SK-N-SH treated with all-trans-retinoic acid at 6 μM for 48 hours (cell line): ENCODE results near the gene NBPF15.
"Not testable (repeated sequence)": the region's sequence is repeated elsewhere in the genome, so short reads cannot be mapped to it uniquely, and the experiment has no call there.

ENCODE experiments used
- ARNTL ChIP-seq: fragments of 450-650 bp; formaldehyde crosslinking; IDR thresholded peaks from 2 replicates; pipeline ENCODE4 v1.5.0; 2020; ENCODE audit warnings: low read depth, mild to moderate bottlenecking, moderate library complexity, borderline replicate concordance
- CSDC2 ChIP-seq: fragments of 250-450 bp; sonication (Bioruptor Pico); IDR thresholded peaks from 2 replicates; pipeline ENCODE4 v1.5.0; 2020; ENCODE audit warnings: mild to moderate bottlenecking, moderate library complexity
- ISL1 ChIP-seq: fragments of 250-450 bp; sonication (Bioruptor Pico); IDR thresholded peaks from 2 replicates; pipeline ENCODE4 v2.1.2; 2022; ENCODE audit warnings: mild to moderate bottlenecking, moderate library complexity
- TOX ChIP-seq: fragments of 250-450 bp; sonication (Bioruptor Pico); IDR thresholded peaks from 2 replicates; pipeline ENCODE4 v1.8.0; 2021; ENCODE audit warnings: mild to moderate bottlenecking, moderate library complexity, borderline replicate concordance
- ZFP3 ChIP-seq: fragments of 250-450 bp; sonication (Bioruptor Pico); IDR thresholded peaks from 2 replicates; pipeline ENCODE4 v1.5.0; 2020; ENCODE audit warnings: mild to moderate bottlenecking, moderate library complexity
- ZFP30 ChIP-seq: fragments of 450-650 bp; formaldehyde crosslinking; IDR thresholded peaks from 2 replicates; pipeline ENCODE4 v1.5.0; 2022; ENCODE audit warnings: mild to moderate bottlenecking, moderate library complexity
- ZNF8 ChIP-seq: fragments of 450-650 bp; formaldehyde crosslinking; IDR thresholded peaks from 2 replicates; pipeline ENCODE4 v1.5.0; 2020; ENCODE audit warnings: mild to moderate bottlenecking, moderate library complexity
- TF ChIP-seq, protein P1 (sequence below): fragments of 250-450 bp; sonication (Bioruptor Pico); IDR thresholded peaks from 2 replicates; pipeline ENCODE4 v1.5.0; 2020; ENCODE audit warnings: mild to moderate bottlenecking, moderate library complexity
- TF ChIP-seq, protein P2 (sequence below): fragments of 250-450 bp; sonication (Bioruptor Pico); IDR thresholded peaks from 2 replicates; pipeline ENCODE4 v1.5.1; 2020; ENCODE audit warnings: low read depth, mild to moderate bottlenecking, moderate library complexity
- TF ChIP-seq, protein P3 (sequence below): fragments of 250-450 bp; sonication (Bioruptor Pico); IDR thresholded peaks from 2 replicates; pipeline ENCODE4 v1.5.1; 2021; ENCODE audit warnings: mild to moderate bottlenecking, moderate library complexity

DNA sequence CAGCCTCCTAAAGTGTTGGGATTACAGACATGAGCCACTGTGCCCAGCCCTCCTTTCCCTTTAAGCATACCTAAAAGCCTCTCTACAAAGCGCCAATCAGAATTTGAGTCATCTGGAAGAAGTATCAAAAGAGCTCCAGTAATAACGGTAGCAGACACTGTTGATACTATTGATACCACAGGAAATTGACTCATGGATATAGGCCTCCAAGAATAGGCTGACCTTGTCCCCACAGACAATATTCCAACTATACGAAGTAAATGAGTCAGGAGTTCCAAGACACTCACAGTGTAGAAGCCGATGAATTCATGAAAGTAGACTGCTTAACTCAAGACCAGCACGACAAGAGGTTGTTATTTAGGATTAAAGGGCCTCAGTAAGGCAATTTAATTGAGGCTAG, 58.7 kb downstream of the NBPF15 start:
- not testable (repeated sequence) for TF ChIP-seq ARNTL (CRISPR knock-in tag); ISL1 (CRISPR knock-in tag); CSDC2 (CRISPR knock-in tag); ZFP30 (CRISPR knock-in tag); TOX (CRISPR knock-in tag); ZNF8 (CRISPR knock-in tag); ZFP3
- TF ChIP-seq, protein P1, sequence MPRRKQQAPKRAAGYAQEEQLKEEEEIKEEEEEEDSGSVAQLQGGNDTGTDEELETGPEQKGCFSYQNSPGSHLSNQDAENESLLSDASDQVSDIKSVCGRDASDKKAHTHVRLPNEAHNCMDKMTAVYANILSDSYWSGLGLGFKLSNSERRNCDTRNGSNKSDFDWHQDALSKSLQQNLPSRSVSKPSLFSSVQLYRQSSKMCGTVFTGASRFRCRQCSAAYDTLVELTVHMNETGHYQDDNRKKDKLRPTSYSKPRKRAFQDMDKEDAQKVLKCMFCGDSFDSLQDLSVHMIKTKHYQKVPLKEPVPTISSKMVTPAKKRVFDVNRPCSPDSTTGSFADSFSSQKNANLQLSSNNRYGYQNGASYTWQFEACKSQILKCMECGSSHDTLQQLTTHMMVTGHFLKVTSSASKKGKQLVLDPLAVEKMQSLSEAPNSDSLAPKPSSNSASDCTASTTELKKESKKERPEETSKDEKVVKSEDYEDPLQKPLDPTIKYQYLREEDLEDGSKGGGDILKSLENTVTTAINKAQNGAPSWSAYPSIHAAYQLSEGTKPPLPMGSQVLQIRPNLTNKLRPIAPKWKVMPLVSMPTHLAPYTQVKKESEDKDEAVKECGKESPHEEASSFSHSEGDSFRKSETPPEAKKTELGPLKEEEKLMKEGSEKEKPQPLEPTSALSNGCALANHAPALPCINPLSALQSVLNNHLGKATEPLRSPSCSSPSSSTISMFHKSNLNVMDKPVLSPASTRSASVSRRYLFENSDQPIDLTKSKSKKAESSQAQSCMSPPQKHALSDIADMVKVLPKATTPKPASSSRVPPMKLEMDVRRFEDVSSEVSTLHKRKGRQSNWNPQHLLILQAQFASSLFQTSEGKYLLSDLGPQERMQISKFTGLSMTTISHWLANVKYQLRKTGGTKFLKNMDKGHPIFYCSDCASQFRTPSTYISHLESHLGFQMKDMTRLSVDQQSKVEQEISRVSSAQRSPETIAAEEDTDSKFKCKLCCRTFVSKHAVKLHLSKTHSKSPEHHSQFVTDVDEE (CRISPR knock-in tag), result not testable (repeated sequence)
- TF ChIP-seq, protein P2, sequence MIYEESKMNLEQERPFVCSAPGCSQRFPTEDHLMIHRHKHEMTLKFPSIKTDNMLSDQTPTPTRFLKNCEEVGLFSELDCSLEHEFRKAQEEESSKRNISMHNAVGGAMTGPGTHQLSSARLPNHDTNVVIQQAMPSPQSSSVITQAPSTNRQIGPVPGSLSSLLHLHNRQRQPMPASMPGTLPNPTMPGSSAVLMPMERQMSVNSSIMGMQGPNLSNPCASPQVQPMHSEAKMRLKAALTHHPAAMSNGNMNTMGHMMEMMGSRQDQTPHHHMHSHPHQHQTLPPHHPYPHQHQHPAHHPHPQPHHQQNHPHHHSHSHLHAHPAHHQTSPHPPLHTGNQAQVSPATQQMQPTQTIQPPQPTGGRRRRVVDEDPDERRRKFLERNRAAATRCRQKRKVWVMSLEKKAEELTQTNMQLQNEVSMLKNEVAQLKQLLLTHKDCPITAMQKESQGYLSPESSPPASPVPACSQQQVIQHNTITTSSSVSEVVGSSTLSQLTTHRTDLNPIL (CRISPR knock-in tag), result not testable (repeated sequence)
- TF ChIP-seq, protein P3, sequence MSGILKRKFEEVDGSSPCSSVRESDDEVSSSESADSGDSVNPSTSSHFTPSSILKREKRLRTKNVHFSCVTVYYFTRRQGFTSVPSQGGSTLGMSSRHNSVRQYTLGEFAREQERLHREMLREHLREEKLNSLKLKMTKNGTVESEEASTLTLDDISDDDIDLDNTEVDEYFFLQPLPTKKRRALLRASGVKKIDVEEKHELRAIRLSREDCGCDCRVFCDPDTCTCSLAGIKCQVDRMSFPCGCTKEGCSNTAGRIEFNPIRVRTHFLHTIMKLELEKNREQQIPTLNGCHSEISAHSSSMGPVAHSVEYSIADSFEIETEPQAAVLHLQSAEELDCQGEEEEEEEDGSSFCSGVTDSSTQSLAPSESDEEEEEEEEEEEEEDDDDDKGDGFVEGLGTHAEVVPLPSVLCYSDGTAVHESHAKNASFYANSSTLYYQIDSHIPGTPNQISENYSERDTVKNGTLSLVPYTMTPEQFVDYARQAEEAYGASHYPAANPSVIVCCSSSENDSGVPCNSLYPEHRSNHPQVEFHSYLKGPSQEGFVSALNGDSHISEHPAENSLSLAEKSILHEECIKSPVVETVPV (CRISPR knock-in tag), result not testable (repeated sequence)
